ENCODE results near the gene DHX35.

The DHX35 gene, protein sequence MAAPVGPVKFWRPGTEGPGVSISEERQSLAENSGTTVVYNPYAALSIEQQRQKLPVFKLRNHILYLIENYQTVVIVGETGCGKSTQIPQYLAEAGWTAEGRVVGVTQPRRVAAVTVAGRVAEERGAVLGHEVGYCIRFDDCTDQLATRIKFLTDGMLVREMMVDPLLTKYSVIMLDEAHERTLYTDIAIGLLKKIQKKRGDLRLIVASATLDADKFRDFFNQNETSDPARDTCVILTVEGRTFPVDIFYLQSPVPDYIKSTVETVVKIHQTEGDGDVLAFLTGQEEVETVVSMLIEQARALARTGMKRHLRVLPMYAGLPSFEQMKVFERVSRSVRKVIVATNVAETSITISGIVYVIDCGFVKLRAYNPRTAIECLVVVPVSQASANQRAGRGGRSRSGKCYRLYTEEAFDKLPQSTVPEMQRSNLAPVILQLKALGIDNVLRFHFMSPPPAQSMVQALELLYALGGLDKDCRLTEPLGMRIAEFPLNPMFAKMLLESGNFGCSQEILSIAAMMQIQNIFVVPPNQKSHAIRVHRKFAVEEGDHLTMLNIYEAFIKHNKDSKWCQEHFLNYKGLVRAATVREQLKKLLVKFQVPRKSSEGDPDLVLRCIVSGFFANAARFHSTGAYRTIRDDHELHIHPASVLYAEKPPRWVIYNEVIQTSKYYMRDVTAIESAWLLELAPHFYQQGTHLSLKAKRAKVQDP

DNA sequence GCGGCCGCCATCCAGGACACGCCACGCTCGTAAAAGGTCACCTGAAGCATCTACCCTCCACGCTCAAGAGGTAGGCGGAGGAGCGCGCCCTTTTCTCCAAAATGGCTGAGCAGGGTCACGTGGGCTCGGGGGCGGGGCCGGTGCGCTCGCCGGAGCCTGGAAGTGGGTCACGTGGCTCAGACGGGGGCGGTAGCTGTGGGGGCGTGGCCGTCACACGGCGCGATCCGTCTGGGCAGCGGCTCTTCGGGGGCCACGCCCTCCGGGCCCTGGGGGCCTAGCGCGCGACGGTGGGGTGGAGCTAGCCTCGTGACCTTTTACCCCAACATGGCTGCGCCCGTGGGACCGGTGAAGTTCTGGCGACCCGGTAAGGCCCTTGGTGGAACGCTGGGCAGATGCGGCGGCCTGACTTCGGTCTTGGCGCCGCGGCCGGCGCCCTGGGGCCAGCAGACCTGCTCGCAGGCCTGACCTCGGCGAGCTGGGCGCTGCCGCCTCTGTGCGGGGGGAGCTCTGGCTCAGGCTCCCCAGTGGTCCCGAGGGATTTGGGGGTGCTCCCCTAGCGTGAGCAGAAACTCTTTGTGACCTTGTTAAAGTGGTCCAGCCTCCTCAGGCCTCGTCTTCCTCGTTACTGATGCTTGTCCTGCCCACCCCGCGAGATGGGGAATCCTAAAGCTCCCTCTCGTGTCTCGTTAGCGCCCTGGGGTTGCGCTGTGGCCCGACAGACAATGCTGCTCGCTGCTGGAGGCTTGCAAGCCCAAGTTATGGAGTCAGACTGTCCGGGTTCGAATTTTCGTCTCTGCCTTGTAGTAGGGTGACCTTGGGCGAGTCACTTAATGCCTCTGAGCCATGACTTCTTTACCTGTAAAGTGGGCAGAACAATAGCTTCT is at the start of gene DHX35:
TSS of gene DHX35 (plus strand) at position 301 of the 884 bp plus-strand sequence. CDS start at position 325, 24 bp downstream.
- peak; percentile 98 for DNase-seq

- DNase-seq: no peak
Observed at GRCh38 chr20:38915355-38915754, 46.8 kb upstream of the DHX35 start.

DNA sequence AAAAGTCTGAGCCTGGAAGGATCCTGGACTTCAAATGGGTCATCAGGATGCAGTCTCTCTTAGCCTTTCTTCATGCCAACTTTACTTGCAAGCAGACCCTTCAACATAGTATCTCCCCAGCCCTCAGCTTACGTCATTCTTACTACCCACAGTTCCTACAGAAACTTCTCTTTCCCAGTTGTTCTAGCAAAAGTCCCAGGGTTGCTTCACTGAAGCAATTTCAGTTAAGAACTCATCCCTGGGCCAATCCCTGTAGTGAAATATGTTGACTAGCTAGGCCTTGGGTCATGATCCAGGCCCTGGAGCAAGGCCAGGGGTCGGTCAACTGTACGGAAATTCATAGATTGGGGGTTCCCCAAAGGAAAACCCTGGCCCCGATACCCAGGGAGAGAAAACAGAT is 44.5 kb upstream of the DHX35 start:
- no peak for DNase-seq

DNA sequence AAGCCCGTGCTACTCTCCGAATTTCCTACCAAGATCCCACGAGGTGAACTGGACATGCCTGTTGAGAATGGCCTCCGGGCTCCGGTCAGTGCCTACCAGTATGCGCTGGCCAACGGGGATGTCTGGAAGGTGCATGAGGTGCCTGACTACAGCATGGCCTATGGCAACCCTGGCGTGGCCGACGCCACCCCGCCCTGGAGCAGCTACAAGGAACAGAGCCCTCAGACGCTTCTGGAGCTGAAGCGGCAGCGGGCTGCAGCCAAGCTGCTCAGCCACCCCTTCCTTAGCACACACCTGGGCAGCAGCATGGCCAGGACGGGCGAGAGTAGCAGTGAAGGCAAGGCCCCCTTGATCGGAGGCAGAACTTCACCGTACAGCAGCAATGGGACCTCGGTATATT is 44.0 kb upstream of the DHX35 start:
- no peak for DNase-seq

- DNase-seq: no peak
Observed at GRCh38 chr20:38919683-38920082, 42.5 kb upstream of the DHX35 start.

GRCh38 chr20:38920411-38920810 is 41.7 kb upstream of the DHX35 start:
- no peak for DNase-seq

DNA sequence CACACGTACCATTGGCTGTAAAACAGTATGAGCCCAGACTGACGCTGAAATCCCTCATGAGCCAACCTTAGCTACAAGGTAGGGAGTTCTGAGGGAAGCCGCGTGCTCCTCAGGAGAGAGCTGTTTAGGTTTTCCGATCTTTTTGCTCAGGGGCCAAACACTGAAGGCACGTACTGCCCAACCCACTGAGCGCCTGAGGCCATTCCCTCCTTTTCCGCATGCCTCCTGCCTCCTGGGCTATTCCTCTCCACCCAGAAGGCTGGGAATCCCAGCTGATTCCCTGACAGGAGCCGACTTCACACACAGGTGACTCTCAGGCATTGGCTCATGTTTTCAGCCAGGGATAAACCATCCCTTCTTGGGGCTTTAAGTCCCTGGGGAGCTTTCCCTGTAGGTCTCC is 41.3 kb upstream of the DHX35 start:
- DNase-seq: no peak

DNA sequence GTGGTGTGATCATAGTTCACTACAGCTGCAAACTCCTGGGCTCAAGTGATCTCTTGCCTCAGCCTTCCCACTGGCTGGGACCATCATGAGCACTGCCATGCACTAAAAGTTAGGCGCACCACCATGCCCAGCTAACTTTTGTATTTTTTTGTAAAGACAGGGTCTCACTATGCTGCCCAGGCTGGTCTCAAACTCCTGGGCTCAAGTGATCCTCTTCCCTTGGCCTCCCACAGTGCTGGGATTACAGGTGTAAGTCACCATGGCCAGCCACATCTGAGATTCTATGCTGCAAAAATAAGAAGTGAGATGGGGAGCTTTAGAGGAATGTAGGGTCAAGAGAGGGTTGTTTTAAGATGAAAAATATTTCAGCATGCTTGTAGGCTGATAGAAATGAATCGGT is 37.4 kb upstream of the DHX35 start:
- no peak for DNase-seq

DNA sequence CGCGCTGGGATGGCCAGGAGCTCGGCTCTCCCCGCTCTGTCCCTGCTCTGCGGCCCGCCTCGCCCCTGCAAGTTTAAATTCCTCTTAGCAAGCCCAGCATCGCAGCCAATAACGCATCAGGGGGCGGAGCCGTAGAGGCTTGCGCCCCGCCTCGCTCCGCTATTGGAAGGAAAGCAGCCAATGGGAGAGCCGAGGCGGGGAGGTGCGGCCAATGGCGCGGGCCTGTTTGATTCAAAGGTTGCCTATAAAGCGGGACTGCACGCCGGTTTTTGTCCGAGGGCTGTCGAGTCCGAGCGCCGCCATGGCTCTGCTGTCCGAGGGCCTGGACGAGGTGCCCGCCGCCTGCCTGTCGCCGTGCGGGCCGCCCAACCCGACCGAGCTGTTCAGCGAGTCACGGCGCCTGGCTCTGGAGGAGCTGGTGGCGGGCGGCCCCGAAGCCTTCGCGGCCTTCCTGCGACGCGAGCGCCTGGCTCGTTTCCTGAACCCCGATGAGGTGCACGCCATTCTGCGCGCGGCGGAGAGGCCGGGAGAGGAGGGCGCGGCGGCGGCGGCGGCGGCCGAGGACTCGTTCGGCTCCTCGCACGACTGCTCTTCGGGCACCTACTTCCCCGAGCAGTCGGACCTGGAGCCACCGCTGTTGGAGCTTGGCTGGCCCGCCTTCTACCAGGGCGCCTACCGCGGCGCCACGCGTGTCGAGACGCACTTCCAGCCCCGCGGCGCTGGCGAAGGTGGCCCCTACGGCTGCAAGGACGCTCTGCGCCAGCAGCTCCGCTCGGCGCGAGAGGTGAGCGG is 35.8 kb upstream of the DHX35 start, which contains the start of gene FAM83D:
TSS of gene FAM83D (plus strand) at position 276 of the 792 bp plus-strand sequence. CDS start at position 302, 26 bp downstream.
- peak; percentile 99 to 100 for DNase-seq

DNA sequence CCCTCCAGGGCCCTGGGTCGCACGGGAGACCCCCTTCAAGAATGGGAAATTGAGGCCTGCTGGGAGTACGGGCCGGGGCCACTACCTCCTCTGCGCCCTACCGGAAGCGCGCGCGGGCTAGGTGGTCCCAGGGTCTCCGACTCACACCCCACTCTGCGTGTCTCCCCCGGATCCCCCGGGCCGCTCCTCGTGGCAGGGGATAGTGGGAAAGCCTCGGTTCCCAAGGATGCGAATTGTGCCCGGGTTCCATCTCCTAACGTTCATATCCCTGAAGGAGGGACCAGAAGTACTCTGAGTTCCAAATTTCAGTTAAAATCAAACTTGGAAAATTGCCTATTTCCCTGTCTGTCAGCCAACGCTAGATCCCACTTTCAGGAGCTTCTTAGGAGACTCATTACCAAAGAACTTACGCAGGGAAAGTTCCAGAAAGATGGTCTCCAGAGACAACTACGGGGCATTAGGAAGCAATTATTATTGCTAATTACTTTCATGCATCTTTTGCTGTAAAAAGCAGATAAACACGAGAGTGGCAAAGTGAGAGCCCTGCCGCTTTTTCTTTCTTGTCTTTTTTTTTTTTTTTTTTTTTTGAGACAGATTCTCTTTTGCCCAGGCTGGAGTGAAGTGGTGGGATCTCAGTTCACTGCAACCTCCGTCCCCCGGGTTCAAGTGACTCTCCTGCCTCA is 35.1 kb upstream of the DHX35 start:
- DNase-seq: no peak

DNA sequence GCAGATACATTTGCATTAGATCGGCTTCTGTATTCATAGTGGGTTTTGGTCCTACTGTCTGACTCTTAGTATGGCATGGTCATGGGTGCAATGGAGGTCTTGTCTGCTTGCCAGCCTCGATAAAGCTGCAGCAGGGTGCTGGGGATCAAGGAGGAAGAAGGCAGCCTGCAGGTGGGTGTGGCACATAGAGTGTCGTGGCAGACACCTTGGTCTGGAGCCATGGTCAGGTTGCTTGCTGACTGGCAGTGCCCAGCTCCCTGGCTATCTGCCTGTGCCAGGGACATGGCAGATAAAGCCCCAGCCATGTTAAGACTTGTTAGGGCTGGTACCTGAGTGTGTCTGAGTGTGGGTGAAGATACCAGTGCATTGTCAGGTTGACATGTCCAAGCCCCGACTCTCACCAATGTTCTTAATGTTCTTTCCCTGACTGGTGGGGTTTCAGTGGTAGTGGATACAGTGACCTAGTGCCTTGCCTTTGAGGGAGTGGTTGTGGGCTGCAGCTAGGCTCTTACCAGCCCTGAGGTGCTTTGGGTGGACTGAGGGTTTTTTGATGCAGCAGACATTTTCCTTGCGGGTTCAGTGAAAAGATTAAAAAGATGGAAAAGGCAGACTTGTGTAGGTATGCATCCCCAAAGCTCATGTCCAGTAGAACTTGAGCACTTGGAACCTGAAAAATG is 34.1 kb upstream of the DHX35 start:
- no peak for DNase-seq

GRCh38 chr20:38930242-38930569 is 31.9 kb upstream of the DHX35 start:
- no peak for DNase-seq

DNA sequence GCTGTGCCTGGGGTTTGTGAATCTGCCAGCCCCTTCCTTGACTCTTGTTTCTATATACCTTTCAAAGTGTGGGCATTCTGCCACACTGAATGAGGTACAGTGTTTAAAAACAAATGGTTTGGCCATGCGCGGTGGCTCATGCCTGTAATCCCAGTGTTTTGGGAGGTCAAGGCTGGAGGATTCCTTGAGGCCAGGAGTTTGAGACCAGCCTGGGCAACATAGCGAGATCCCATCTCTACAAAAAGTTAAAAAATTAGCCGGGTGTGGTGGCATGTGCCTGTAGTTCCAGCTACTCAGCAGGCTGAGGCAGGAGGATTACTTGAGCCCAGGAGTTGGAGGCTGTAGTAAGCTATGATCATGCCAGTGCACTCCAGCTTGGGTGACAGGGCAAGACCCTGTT is 30.2 kb upstream of the DHX35 start:
- DNase-seq: no peak

GRCh38 chr20:38932457-38933120 is 29.6 kb upstream of the DHX35 start:
- no peak for DNase-seq

DNA sequence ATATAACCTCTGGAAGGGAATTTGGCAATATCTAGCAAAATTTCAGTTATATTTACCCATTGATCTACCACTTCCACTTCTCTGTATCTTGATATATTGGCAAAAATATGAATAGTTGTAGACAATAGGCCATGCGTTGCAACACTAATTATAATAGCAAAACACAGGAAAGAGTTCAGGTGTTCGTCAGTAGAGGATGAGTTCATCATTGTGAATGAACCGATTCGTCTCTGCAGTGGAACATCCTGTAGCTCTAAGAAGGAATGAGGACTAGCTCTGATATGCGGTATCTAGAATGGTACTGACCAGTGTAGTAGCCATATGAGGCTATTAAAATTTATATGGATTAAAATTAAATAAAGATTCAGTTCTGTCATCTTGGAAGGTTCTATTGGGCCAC is 27.6 kb upstream of the DHX35 start:
- no peak for DNase-seq

DNA sequence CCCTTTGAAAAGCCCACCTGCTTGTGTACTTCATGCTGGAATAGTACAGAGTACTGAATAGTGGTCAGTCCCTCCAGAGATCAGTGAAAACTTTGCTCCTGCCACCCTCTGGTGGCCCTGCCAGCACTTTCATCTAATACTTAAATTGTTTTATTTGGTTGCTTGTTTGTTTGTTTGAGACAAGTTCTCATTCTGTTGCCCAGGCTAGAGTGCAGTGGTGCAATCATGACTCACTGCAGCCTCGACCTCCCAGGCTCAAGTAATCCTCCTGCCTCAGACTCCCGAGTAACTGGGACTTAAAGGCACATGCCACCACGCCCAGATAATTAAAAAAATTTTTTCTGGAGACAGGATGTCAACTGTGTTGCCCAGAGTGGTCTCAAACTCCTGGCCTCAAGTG is 26.9 kb upstream of the DHX35 start:
- DNase-seq: peak in 1 of 2 experiments; percentile 72

GRCh38 chr20:38935967-38936407 is 26.2 kb upstream of the DHX35 start:
- no peak for DNase-seq

- DNase-seq: no peak
Observed at GRCh38 chr20:38937000-38937399, 25.1 kb upstream of the DHX35 start.

DNA sequence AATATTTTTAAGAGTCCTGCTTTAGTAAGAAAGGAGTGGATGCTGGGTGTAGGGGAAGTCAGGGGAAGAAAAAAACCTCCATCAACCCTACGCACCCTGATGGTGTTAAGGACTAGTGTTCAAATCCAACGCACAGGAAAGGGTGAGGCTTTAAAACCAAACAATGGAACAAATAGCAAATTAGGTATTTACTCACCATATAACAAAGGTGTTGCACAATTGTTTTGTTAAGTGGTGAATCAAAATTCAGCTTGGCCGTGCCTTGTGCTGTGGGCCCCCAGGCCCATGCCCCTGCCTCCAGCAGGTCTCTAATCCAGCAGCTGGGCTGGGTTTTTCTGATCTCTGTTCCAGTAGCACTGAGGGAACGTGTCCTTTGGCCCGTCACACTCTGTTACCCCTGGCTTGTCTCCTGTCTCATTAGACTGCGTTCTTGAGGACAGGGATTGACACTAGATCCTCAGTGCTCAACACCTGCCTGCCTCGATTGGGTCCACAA is 24.1 kb upstream of the DHX35 start:
- DNase-seq: no peak

DNA sequence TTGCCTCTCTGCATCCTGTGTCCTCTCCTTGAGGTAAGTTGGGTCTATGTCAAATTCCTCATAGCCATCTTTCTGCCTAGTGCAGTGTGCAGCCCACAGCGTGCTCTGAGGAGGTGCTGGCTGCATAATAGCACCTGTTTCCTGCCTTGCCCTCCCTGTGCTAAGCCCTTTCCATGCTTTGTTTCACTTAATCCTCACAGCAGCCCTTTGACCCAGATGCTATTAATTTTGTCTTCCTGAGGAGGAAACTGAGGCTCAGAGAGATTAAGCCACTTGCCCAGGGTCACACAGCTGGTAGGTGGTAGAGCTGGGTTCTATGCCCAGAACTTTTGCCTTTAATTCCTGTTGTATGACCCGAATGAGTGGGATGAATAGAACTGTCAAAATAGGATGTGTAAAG is 22.5 kb upstream of the DHX35 start:
- no peak for DNase-seq

All from SW 1271 (cell line).